K562 (cell line): Measurements from ENCODE around the gene CRACDL. TPM values are rescaled to one million over a fixed set of nuclear protein-coding genes. Genes with fewer than 3 reads are reported as not detected.

Experiments used
- CHD7 ChIP-seq: fragments of 200-600 bp; sonication (generic); IDR thresholded peaks from one replicate; pipeline ENCODE4 v1.6.1; 2012; ENCODE audit warnings: mild to moderate bottlenecking, low read depth, low read length, inconsistent platforms
- MCM5 ChIP-seq: fragments of 450-650 bp; IDR thresholded peaks from 2 replicates; pipeline ENCODE4 v1.6.1; 2016; ENCODE audit warnings: low read depth
- MEIS2 ChIP-seq: fragments of 450-650 bp; IDR thresholded peaks from 2 replicates; pipeline ENCODE4 v1.6.1; 2014; ENCODE audit warnings: mild to moderate bottlenecking; ENCODE audit not compliant: partially characterized antibody
- ZNF274 ChIP-seq: IDR thresholded peaks from 2 replicates; pipeline ENCODE4 v1.6.1; 2011; ENCODE audit warnings: low read depth, mild to moderate bottlenecking, low read length, moderate library complexity, borderline replicate concordance
- polyA plus RNA-seq, 8 experiments: library from polyadenylated mRNA; depleted of rRNA in 4 of 8; stranded (reverse) in 5 of 8; unstranded in 3 of 8; fragments of >200 nt; fragmentation: Nextera tagmentation in 2 of 8; fragmentation: Illumina TruSeq in 1 of 8; extraction: Ambion mirVana in 2 of 8; extraction: Trizol in 1 of 8; gene quantifications; 2 replicates each; pipeline versions ENCODE4 v1.2.1 to v1.2.3, GENCODE V29; 2011 to 2014; ENCODE audit warnings: inconsistent platforms in 1 of 8, missing spikeins in 1 of 8
- total RNA-seq, 7 experiments: library from RNA; depleted of rRNA in 6 of 7; stranded (reverse); fragments of >200 nt in 6 of 7; fragmentation: Illumina TruSeq in 2 of 7; extraction: Trizol in 2 of 7; gene quantifications; 2 replicates each; pipeline versions ENCODE4 v1.2.1 to v1.2.3, GENCODE V29; 2011 to 2021; ENCODE audit warnings: low replicate concordance in 1 of 7

The CRACDL gene
- total and polyA plus RNA-seq, 9 of the 15 experiments (the other 6 are each of a cell fraction or from before 2014, with no cell fraction given), result not detected

- no peak for TF ChIP-seq CHD7
- no peak for TF ChIP-seq MCM5
- no peak for TF ChIP-seq MEIS2
- no peak for TF ChIP-seq ZNF274
Measured at GRCh38 chr2:98875081-98875728, 60.8 kb downstream of the CRACDL start (continued).
